SU-DHL-6 (cell line): ENCODE data around the gene ADAM12.

Source experiments
- H2AFZ ChIP-seq: fragments of 200-600 bp; sonication (generic); 2 replicates; pipeline ENCODE4 v1.6.1; 2014; ENCODE audit warnings: low read depth, mild to moderate bottlenecking, moderate library complexity, mixed read lengths, antibody characterized with exemption, low read length; ENCODE audit not compliant: severe bottlenecking
- H3F3A ChIP-seq: fragments of 200-600 bp; shearing (Covaris generic); 2 replicates; pipeline ENCODE4 v1.6.0; 2016; ENCODE audit warnings: antibody characterized with exemption, mild to moderate bottlenecking; ENCODE audit not compliant: insufficient read depth
- H3K27ac ChIP-seq: fragments of 200-600 bp; sonication (generic); 2 replicates; pipeline ENCODE4 v1.5.1; 2016; ENCODE audit warnings: low read depth, mild to moderate bottlenecking, low read length, moderate library complexity, mixed read lengths
- H3K27me3 ChIP-seq: fragments of 200-600 bp; sonication (generic), shearing (Covaris generic); 2 replicates; pipeline ENCODE4 v1.6.0; 2014; ENCODE audit warnings: mild to moderate bottlenecking, low read length
- H3K36me3 ChIP-seq: fragments of 200-600 bp; sonication (generic); 2 replicates; pipeline ENCODE4 v1.6.1; 2014; ENCODE audit warnings: mild to moderate bottlenecking, low read length, mixed read lengths
- H3K4me2 ChIP-seq: fragments of 300-600, 200-600 bp; shearing (Covaris generic), sonication (generic); 2 replicates; pipeline ENCODE4 v1.6.0; 2014; ENCODE audit warnings: low read length, low read depth, mild to moderate bottlenecking; ENCODE audit not compliant: poor library complexity, severe bottlenecking
- H3K4me3 ChIP-seq: fragments of 200-600 bp; sonication (generic); 2 replicates; pipeline ENCODE4 v1.5.1; 2014; ENCODE audit warnings: antibody characterized with exemption, low read length, mild to moderate bottlenecking, mixed read lengths; ENCODE audit not compliant: insufficient read depth, poor library complexity, severe bottlenecking
- H3K79me2 ChIP-seq: fragments of 200-600 bp; sonication (generic); 2 replicates; pipeline ENCODE4 v1.6.1; 2014; ENCODE audit warnings: mild to moderate bottlenecking, low read length, moderate library complexity; ENCODE audit not compliant: insufficient read depth
- H3K9ac ChIP-seq: fragments of 200-600 bp; sonication (generic); 2 replicates; pipeline ENCODE4 v1.7.0; 2014; ENCODE audit warnings: mild to moderate bottlenecking, low read length
- H3K9me2 ChIP-seq: fragments of 200-600 bp; sonication (generic); replicated peaks from 2 replicates; pipeline ENCODE4 v1.6.1; 2014; ENCODE audit warnings: low read length; ENCODE audit not compliant: insufficient read depth
- H3K9me3 ChIP-seq: fragments of 200-600 bp; sonication (generic); 2 replicates; pipeline ENCODE4 v1.6.1; 2014; ENCODE audit warnings: low read length, mixed read lengths; ENCODE audit not compliant: insufficient read depth
- H4K20me1 ChIP-seq: fragments of 200-600 bp; sonication (generic); 2 replicates; pipeline ENCODE4 v1.6.1; 2014; ENCODE audit warnings: low read depth, mild to moderate bottlenecking, antibody characterized with exemption, low read length, moderate library complexity, mixed read lengths
- CTCF ChIP-seq: fragments of 200-600 bp; sonication (generic); IDR thresholded peaks from one replicate; pipeline ENCODE4 v1.5.1; 2017; ENCODE audit warnings: antibody characterized with exemption, mild to moderate bottlenecking, low read length, moderate library complexity; ENCODE audit not compliant: insufficient read depth, poor library complexity, severe bottlenecking
- EZH2phosphoT487 ChIP-seq: fragments of 200-600 bp; sonication (generic), shearing (Covaris generic); conservative IDR thresholded peaks from 2 replicates; pipeline ENCODE4 v1.6.1; 2018; ENCODE audit warnings: mild to moderate bottlenecking, antibody characterized with exemption, low read length, moderate library complexity, mixed read lengths

Gene ADAM12

GRCh38 chr10:126430512-126430911, 42.2 kb upstream of the ADAM12 start:
- Histone ChIP-seq H3K79me2 (no peaks in the 10 kb centered on the region), H2AFZ (no peak overlapping the region)

GRCh38 chr10:126429275-126429674, 41.0 kb upstream of the ADAM12 start:
- no peak for TF ChIP-seq CTCF
- no peak for TF ChIP-seq EZH2phosphoT487
- no peaks in the 10 kb centered on the region for H4K20me1 ChIP-seq
- H3K27me3 ChIP-seq: no peaks in the 10 kb centered on the region
- no peaks in the 10 kb centered on the region for H3K9me3 ChIP-seq
- H3K36me3 ChIP-seq: no peaks in the 10 kb centered on the region
- H3K79me2 ChIP-seq: no peaks in the 10 kb centered on the region
- no peaks in the 10 kb centered on the region for H3F3A ChIP-seq
- no peak overlapping the region for H3K4me3 ChIP-seq
- no peak overlapping the region for H3K27ac ChIP-seq
- H3K9ac ChIP-seq: no peak overlapping the region
- no peak overlapping the region for H3K4me2 ChIP-seq
- H3K9me2 ChIP-seq: no peaks in the 10 kb centered on the region
- H2AFZ ChIP-seq: no peak overlapping the region

More at GRCh38 chr10:126430512-126430911, 42.2 kb upstream of the ADAM12 start:
- Histone ChIP-seq H3K36me3 (no peaks in the 10 kb centered on the region), H3K27ac (no peak overlapping the region), H3F3A (no peaks in the 10 kb centered on the region), H3K4me2 (no peak overlapping the region), H3K9ac (no peak overlapping the region), H3K9me3 (no peaks in the 10 kb centered on the region), H3K4me3 (no peak overlapping the region), H4K20me1 (no peaks in the 10 kb centered on the region), H3K9me2 (no peaks in the 10 kb centered on the region), H3K27me3 (no peaks in the 10 kb centered on the region)
- no peak for TF ChIP-seq EZH2phosphoT487
- TF ChIP-seq CTCF: no peak

- Histone ChIP-seq H3K9ac (no peak overlapping the region), H3F3A (no peaks in the 10 kb centered on the region), H3K27ac (no peak overlapping the region), H3K9me2 (no peaks in the 10 kb centered on the region), H3K36me3 (no peaks in the 10 kb centered on the region), H2AFZ (no peak overlapping the region), H3K4me3 (no peak overlapping the region), H4K20me1 (no peaks in the 10 kb centered on the region), H3K4me2 (no peak overlapping the region), H3K27me3 (no peaks in the 10 kb centered on the region), H3K79me2 (no peaks in the 10 kb centered on the region), H3K9me3 (no peaks in the 10 kb centered on the region)
- TF ChIP-seq CTCF: no peak
- no peak for TF ChIP-seq EZH2phosphoT487
These were observed 37.3 kb upstream of the ADAM12 start for GRCh38 chr10:126425489-126426065.
